ENCODE data around the gene DENND2A.
A peak's percentile ranks its signal among the peaks of the same experiment; 100 is the strongest.
"Not testable (repeated sequence)": the region's sequence is repeated elsewhere in the genome, so short reads cannot be mapped to it uniquely, and the experiment has no call there.

Gene DENND2A, protein sequence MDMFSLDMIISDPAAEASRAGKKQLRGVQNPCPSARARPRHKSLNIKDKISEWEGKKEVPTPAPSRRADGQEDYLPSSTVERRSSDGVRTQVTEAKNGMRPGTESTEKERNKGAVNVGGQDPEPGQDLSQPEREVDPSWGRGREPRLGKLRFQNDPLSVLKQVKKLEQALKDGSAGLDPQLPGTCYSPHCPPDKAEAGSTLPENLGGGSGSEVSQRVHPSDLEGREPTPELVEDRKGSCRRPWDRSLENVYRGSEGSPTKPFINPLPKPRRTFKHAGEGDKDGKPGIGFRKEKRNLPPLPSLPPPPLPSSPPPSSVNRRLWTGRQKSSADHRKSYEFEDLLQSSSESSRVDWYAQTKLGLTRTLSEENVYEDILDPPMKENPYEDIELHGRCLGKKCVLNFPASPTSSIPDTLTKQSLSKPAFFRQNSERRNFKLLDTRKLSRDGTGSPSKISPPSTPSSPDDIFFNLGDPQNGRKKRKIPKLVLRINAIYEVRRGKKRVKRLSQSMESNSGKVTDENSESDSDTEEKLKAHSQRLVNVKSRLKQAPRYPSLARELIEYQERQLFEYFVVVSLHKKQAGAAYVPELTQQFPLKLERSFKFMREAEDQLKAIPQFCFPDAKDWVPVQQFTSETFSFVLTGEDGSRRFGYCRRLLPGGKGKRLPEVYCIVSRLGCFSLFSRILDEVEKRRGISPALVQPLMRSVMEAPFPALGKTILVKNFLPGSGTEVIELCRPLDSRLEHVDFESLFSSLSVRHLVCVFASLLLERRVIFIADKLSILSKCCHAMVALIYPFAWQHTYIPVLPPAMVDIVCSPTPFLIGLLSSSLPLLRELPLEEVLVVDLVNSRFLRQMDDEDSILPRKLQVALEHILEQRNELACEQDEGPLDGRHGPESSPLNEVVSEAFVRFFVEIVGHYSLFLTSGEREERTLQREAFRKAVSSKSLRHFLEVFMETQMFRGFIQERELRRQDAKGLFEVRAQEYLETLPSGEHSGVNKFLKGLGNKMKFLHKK

DNA sequence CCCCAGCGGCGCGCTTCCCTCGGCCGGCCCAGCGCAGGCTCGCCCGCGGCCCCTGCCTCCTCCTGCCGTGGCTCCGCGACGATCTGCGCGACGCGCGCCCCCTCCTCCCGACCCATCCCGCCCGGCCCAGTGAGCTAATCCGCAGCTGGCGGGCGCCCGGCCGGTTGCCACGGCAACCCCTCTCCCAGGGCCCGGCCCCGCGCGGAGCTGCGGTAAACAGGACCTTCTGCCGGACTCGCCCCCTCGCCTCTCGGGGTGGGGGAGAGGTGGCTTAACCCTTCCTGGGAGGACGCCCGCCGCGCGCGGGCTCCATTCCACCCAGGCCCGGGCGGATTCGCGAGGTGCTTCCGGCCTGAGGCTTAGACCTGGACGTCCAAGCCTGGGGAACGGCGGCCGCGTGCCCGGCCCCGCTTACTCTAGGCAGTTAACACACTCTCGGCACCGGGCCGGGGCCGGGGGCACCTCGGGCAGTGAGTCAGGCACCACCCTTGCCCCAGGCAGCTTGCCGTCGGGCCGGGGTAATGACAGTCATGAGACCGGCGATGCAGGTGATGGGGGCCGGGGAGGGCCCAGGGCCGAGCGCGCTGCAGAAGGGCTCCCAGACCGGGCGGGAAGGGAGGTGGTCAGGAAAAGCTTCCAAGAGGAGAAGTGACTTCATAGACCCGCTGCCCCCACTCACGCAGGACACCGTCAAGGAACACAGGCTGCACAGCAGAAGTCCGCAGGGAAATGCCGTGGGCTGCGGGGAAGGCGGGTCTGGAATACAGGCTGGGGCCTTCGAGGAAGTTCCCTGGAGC, at the start of gene DENND2A:
DENND2A (minus strand) TSS at position 87 of the 797 bp plus-strand sequence. CDS start 38,416 bp downstream, outside the sequence.
- no peak for DNase-seq (ENCODE audit: low read depth)

DNA sequence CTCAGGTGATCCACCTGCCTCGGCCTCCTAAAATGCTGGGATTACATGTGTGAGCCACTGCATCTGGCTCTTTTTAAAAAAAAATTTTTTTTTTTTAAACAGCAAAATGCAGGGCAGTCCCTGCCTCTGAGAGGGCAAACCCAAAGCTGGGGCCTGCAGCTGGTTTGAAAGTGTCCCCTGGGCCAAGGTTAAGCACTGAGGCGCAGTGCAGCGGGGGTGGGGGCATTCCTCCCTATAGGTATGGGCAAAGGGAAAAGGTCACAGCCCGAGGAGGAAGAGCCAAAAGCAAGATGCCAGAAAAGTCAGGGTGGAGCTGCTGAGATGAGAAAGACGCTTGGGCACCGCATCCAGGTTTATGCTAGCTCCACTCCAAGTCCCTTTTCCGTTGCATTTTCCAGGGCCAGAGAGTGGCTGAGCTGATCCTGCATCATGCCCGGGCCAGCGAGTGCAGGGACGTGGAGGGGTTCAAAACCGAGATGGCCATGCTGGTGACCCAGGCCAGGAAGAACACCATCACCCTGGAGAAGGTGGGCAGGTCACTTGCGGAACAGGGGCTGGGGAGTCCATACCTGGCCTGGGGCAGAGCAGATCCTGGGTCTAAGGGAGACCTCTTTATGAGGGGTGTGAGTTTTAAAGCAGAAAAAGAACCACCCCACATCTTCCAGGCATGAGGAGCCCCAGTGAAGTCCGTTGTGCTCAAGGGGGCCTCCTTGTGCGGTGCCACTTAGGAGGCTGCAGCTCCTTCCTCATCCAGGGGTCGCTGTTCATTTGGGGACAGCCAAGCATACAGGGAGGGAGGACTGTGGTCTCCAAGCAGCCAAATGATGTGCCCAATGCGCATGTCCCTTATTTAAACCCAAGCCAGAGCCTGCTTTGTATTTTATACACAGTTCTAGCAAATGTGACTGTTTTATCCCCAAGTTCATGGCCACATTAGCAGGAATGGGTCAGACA, 48.9 kb upstream of the DENND2A start:
- DNase-seq (ENCODE audit: low read depth) = no peak

DNA sequence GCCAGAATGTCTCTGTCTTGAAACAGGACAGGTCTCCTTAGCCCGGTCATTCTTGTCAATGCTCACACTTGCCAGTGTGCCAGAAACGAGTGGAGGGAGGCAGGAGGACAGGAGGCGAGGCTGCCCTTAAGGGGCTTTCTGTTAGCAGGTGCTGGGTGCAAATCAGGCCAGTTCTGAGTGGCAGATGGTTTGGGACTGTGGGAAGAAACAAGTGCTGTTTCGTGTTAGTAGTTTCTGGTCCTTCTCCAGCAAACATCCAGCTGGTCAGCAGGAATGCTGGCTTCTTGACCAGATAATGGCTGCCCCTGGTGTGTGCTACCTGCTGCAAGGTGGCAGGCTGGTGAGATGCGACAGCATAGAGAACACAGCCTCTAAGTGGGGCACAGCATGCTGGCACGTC, 47.7 kb upstream of the DENND2A start:
- no peak for DNase-seq (ENCODE audit: low read depth)

DNA sequence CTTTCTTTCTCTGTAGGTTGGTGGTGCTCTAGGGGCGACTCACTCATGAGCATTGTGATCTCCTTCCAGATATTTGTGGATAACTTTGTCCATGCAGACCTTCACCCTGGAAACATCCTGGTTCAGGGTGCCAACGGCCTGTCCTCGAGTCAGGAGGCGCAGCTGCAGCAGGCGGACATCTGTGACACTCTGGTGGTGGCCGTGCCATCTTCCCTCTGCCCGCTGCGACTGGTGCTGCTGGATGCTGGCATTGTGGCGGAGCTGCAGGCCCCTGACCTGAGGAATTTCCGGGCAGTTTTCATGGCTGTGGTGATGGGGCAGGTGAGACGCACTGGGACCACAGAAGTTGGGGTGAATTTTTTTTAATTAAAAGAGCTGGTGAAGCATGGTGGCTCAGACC, 46.3 kb upstream of the DENND2A start:
- no peak for DNase-seq (ENCODE audit: low read depth)

DNA sequence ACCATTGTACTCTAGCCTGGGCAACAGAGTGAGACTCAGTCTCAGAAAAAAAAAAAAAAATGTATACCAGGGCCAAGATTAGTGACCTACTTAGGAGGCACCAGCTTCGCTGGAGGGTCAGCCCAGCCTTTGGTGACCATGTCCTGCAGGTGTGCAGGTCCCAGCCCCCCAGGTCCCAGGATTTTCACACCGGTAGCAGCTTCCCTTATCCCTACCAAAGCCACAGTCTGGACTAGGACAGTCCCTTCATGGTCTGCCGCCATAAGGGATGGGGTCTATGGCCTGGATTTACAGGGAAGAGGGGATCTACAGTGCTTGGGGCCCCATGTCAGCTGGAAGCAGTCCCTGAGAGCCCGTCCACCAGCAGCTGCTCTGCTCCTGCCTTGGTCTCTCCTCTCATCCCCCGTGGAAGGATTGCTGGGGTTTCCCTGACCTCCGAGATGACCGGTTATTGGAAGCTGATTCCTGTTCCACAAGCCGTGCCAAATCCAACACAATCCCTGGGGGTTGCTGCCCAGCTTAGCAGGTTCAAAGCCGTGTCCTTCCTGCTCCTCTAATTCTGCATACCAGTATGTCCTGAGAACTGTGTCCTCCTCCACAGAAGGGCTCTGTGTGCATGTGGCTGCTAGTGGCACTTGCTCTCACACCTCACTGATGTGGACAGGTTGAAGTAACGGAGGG, 44.9 kb upstream of the DENND2A start:
- DNase-seq (ENCODE audit: low read depth) = no peak

DNA sequence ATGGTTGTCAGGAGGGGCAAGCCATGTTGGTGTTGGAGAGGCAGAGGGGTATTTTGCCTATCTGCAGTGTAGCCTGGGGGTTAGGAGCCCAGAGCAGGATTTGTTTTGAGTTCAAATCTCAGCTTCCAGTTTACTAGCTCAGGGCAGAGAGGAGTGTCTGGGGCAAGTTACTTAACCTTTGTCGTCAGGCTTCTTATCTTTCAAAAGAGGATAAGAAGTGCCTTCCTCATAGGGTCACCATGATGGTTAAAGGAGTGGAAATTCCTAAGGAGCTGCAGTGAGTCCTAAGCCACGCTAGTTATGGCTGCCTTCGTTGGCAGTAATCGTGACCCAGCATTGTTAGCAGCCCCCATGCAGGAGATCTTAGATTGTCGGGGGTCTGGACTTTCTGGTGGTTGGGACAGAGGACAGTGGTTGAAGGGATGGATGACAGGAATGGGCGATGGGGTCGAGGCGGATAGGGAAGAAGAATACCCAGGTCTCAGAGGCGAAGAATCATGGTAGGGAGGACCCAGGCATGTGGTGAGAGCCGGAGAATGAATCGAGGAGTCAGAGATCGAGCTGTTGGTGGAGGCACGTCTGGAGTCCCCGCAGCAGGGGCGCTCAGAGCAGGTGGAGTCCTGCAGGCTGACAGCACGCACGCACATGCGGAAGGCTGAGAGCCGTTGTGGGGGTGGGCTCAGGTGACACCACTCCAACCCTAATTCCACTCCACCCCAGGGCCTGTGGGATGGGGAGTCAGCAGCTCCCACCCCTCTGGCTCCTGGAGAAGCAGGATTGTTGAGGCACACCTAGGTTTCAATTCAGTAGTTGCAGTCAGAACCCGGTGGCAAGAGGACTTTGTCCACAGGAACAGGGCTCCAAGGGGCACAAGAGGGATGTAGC, 43.7 kb upstream of the DENND2A start:
- DNase-seq (ENCODE audit: low read depth) = no peak

DNA sequence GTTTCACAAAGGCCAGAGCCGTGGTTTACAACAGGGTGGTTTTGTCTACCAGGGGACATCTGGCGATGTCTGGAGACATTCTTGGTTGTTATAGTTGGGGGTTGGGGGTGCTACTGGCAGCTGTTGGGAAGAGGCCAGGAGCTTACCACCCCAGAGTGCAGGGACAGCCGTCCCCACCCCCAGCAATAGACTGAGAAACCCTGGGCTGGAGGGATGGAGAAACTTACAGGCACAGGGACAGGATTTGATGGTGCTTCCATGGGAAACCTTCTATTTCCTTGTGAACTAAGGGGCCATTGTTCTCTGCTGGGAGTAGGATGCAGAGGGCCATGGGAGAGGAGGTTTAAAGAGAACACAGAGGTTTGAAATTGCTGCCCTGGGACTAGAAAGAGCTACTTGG, 43.0 kb upstream of the DENND2A start:
- no peak for DNase-seq (ENCODE audit: low read depth)

DNA sequence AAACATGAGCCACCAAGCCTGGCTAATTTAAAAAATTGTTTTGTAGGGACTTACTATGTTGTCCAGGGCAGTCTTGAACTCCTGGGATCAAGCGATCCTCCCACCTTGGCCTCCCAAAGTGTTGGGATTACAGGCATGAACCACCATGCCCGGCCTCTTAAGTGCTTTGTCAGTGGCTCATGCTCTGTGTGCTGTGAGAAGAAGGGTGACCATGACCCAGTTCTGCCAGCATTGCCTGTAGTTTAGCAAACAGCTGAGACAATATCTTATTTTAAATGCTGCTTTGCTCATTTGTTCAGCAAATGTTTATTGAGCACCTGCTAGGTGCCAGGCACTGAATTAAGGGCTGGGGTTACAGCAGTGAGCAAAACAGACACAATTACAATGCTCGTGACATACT, 41.2 kb upstream of the DENND2A start:
- no peak for DNase-seq (ENCODE audit: low read depth)

DNA sequence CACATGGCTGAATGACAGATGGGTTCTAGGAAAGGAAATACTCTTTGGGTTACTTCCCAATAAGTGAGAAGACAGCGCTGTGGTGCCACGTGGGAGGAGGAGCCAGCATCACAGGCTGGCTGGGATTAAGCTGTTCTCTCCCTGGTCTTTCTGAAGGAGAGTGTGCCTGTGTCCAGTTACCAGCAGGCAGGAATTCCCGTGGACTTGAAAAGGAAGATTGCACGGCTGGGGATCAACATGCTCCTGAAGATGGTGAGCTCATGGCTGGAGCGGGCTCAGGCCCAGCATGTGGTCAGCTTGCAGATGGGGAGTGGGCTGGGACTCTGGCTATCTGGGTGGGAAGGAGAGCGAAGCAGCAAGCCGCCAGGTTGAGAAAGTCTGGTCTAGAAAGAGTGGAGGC, 40.3 kb upstream of the DENND2A start:
- no peak for DNase-seq (ENCODE audit: low read depth)

DNA sequence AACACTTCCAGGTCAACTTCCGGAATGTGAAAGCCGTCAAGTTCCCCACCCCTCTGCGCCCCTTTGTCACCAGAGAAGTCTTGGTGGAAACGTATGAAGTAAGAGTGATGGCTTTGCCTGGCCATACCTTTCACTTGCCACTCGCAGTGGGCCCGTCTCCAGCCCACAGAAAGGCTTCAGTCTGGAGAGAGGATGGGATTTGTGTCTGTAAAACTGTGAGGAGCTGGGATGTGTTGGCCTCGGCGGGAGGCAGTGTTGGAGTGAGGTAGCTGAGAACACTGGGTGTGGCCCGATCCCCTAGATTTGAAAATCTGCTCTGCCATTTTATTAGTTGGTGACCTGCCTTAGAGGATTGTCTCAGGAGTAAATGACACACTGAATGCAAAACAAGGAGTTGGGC, 38.6 kb upstream of the DENND2A start:
- DNase-seq (ENCODE audit: low read depth) = no peak

DNA sequence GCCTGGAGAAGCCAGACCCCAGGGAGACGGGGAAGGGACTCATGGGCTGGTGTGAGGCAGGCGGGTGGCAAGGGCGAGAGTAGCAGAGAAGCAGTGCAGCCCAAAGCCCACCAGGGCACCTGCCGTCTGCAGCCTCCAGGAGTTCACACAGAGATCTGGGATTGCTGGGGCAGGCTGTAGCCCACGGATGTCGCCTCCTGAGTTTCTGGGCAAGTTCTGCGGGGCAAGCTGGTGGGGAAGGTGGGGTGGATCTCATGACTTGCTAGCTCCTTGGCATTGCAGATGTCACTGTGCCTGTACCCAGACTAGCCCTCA, 38.2 kb upstream of the DENND2A start:
- DNase-seq (ENCODE audit: low read depth) = no peak

DNA sequence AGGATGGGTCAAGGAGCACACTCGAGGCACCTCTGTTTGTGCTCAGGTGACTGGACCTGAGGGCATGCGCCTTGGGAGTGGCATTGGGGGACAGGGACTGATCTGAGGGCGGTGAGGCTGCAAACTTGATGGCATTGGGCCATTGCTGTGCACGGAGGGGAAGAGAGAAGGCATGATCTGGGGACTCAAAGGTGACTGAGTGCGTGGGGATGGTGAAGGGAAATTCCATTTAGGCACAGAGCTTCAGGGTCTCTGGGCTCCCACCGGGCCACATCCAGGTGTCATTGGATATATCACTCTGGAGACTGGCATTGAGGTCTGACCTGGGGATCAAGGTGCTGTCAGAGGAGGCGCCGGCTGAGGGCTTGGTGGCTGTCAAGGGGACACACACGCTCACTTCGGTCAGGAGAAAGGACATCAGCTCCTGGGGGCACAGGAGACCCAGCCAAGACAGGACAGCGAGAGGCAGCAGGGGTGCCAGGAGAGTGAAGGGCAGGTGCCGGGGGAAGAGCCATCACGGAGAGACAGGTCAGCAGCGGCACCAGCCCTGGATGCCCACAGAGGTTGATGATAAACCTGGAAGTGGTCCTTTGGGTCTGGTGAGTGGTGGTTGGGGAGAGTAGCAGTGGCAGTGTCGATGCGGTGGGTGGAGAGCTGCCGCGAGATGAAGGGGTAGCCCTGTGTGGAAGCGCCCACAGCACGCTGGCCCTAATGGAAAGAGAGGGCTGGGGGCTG, 37.6 kb upstream of the DENND2A start:
- no peak for DNase-seq (ENCODE audit: low read depth)

DNA sequence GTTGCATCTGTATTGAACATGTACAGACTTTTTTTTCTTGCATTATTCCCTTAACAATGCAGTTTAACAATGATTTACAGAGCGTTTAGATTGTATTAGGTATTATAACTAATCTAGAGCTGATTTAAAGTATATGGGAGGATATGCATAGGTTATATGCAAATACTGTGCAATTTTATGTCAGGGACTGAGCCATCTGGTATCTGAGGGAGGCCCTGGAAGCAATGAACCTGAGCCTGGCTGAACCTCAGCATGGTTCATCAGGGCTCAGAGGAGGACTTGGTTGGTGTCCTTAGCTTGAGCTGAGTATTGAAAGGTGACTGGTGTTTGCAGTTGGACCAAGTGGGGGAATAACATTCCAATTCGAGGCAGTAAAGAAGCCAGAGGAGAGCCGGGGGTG, 36.9 kb upstream of the DENND2A start:
- no peak for DNase-seq (ENCODE audit: low read depth)

DNA sequence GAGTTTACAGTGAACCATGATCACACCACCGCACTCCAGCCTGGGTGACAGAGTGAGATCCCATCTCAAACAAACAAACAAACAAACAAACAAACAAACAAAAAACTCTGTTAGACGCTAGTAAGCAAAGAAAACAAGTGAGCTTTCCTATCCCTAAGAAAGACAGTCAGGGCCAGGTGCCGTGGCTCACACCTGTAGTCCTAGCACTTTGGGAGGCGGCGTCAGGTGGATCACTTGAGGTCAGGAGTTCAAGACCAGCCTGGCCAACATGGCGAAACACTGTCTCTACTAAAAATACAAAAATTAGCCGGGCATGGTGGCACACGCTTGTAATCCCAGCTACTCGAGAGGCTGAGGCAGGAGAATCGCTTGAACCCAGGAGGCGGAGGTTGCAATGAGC, 36.3 kb upstream of the DENND2A start:
- not testable (repeated sequence) for DNase-seq (ENCODE audit: low read depth)

DNA sequence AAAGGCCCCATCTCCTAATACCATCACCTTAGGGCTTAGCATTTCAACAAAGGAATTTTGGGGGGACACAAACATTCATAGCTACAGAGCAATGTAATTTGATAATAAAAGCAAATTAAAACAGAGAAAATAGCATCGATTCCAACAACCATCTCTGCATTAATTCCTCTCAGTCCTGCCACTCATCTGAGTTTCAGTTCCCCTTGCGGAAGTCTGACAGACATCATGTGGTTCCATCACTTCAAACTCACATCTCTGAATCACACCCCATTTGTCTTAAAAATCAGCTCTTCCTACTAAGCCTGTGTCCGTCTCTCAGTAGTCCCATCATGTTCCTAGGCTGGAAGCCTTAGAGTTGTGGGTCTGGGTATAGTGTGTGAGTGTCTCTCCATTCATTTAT, 35.7 kb upstream of the DENND2A start:
- DNase-seq (ENCODE audit: low read depth) = no peak

DNA sequence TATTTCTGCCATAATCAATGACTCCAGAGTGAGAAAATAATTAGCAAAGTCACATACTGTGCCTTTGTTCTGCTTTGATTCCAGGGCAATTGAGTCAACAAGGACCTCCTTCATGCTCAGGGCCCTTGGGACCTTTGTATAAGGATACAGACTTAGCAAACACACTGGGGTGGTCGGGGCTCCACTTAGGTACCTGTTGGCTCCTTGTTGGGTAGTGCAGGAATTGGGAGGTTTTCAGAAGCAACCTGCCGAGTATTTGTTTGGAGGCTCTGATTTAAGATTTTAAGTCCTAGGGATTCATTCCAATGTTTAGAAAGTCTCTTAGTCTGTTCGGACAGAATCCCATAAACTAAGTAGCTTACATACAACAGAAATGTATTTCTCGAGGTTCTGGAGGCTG, 35.1 kb upstream of the DENND2A start:
- DNase-seq (ENCODE audit: low read depth) = no peak

DNA sequence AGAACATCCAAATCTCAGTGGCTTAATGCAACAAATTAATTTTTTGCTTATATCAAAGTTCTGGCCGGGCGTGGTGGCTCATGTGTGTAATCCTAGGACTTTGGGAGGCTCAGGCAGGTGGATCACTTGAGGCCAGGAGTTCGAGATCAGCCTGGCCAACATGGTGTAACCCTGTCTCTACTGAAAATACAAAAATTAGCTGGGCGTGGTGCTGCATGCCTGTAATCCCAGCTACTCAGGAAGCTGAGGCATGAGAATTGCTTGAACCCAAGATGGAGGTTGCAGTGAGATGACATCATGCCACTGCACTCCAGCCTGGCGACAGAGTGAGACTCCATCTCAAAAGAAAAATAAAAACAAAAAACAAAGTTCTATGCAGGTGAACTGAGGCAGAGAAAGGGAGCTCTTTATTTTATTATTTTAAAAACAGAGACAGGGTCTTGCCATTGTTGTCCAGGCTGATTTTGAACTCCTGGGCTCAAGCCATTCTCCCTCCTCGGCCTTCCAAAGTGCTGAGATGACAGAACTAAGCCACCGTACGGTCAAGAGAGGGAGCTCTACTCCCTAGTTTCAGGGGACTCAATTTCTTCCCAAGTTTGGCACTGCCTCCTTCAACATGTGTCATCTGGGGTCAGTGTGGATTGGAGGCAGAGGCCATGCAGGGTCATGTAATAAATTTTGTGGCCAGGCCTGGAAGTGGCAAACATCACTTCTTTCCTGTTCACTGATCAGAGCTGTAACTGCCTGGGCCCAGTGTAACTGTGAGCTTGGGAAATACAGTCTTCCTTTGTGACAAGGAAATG, 34.5 kb upstream of the DENND2A start:
- DNase-seq (ENCODE audit: low read depth) = peak; percentile 71

DNA sequence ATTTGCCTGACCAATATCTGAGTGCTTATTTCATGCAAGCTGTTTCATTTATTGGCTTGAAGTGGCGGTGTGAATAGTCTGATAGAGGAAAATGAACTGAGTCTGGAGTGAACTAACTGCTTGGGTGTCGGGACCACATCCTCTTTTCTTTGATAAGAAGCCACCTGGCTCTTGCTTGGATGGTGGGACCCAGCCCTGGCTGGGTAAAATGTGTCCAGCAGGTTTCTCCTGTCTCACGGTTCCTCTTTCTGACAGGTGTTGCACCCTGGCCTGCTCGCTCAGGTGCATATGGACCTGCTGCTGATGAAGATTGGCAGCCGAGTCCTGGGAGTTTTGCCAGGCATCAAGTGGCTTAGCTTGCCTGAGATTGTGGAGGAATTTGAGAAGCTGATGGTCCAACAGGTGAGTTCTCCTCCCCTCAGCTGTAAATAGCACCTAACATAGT, 33.8 kb upstream of the DENND2A start:
- DNase-seq (ENCODE audit: low read depth) = no peak

Data from stromal cell of bone marrow (primary cell).